HepG2 (cell line): Measurements from ENCODE around the gene HEYL. TPM values are rescaled to one million over a fixed set of nuclear protein-coding genes. Genes with fewer than 3 reads are reported as not detected.

Source experiments
- ATAC-seq: fragments of 200-7000 bp; cut with Tn5 transposase; 3 replicates; pipeline ENCODE4 v1.9.1; 2020; ENCODE audit warnings: mild to moderate bottlenecking, moderate library complexity
- BruUV-seq: library from RNA; stranded (reverse); fragments of 400-500 nt; replicated peaks from 2 replicates; lab custom pipeline; 2021; lab: Mats Ljungman, UMichigan
- CTCF ChIA-PET: fragments of 300-600 bp; formaldehyde crosslinking; extraction: SDS; loops from one replicate; lab custom pipeline; 2021; ENCODE audit warnings: low total read pairs, inconsistent platforms, low intra/inter-chr PET ratio; lab: Yijun Ruan, JAX
- POLR2A ChIA-PET: fragments of 350-600 bp; sonication (Branson Sonifier 250); formaldehyde crosslinking; loops from one replicate; lab custom pipeline; 2020; ENCODE audit warnings: antibody characterized with exemption, inconsistent platforms; lab: Yijun Ruan, JAX
- DNase-seq: peaks from one replicate; pipeline ENCODE4 v3.0.0-alpha.2; 2015; ENCODE audit warnings: low spot score
- FAIRE-seq: peaks from 3 replicates; lab custom pipeline; 2011; peaks lifted over from hg19 to GRCh38; lab: Jason Lieb, UNC
- H2AFZ ChIP-seq: one replicate; pipeline ENCODE4 v1.6.1; 2011; ENCODE audit warnings: low read length, inconsistent platforms
- H3K27ac ChIP-seq: fragments of 300-600 bp; 3 replicates; pipeline ENCODE4 v1.8.0; 2011; ENCODE audit warnings: mixed run types, mild to moderate bottlenecking, mixed read lengths, low read length, inconsistent platforms; ENCODE audit not compliant: insufficient read depth; ENCODE audit errors: extremely low read length
- H3K27me3 ChIP-seq, 2 experiments: fragments of 200-600 bp in 1 of 2; 2 replicates in 1 of 2; 3 replicates in 1 of 2; pipeline versions ENCODE4 v1.6.0 to v1.8.0; 2011; ENCODE audit warnings: low read length in 2 of 2, mild to moderate bottlenecking in 2 of 2, moderate library complexity in 2 of 2, inconsistent platforms in 1 of 2; ENCODE audit not compliant: insufficient read depth in 2 of 2, control insufficient read depth in 1 of 2
- H3K36me3 ChIP-seq, 2 experiments: fragments of 200-600 bp in 1 of 2; replicated peaks in 1 of 2; 2 replicates in 1 of 2; 3 replicates in 1 of 2; pipeline versions ENCODE4 v1.5.1 to v1.8.0; 2011; ENCODE audit warnings: low read length in 2 of 2, inconsistent platforms in 1 of 2; ENCODE audit not compliant: insufficient read depth in 2 of 2, control insufficient read depth in 1 of 2
- H3K4me1 ChIP-seq: 2 replicates; pipeline ENCODE4 v1.5.1; 2012; ENCODE audit warnings: low read length, inconsistent platforms; ENCODE audit not compliant: insufficient read depth
- H3K4me2 ChIP-seq: 2 replicates; pipeline ENCODE4 v1.6.0; 2011; ENCODE audit warnings: low read depth, low read length, inconsistent platforms
- H3K4me3 ChIP-seq, 3 experiments: fragments of 200-600 bp in 1 of 3; sonication (generic), shearing (Covaris generic) in 1 of 3; replicated peaks in 1 of 3; 2 replicates each; pipeline ENCODE4 v1.5.1; 2011 to 2016; ENCODE audit warnings: low read length in 3 of 3, inconsistent platforms in 2 of 3, low read depth in 2 of 3, mild to moderate bottlenecking in 2 of 3, control low read depth in 1 of 3, mixed read lengths in 1 of 3; ENCODE audit not compliant: insufficient read depth in 1 of 3
- H3K79me2 ChIP-seq: one replicate; pipeline ENCODE4 v1.6.1; 2011; ENCODE audit warnings: low read length, inconsistent platforms; ENCODE audit not compliant: insufficient read depth
- H3K9ac ChIP-seq: 2 replicates; pipeline ENCODE4 v1.6.0; 2011; ENCODE audit warnings: mild to moderate bottlenecking, low read depth, low read length, inconsistent platforms; ENCODE audit not compliant: insufficient read depth
- H3K9me3 ChIP-seq: 2 replicates; pipeline ENCODE4 v1.5.1; 2012; ENCODE audit warnings: mild to moderate bottlenecking, low read length
- H4K20me1 ChIP-seq: 2 replicates; pipeline ENCODE4 v1.6.0; 2011; ENCODE audit warnings: inconsistent platforms, mild to moderate bottlenecking, low read length, moderate library complexity; ENCODE audit not compliant: insufficient read depth
- ATF4 ChIP-seq, 2 experiments: fragments of 450-650 bp in 1 of 2; sonication (generic) in 1 of 2; formaldehyde crosslinking; IDR thresholded peaks; 2 replicates each; pipeline versions ENCODE4 v1.5.0 to v1.8.0; 2020 to 2022; ENCODE audit warnings: mild to moderate bottlenecking in 1 of 2, missing genetic modification reagents in 1 of 2
- CEBPB ChIP-seq: IDR thresholded peaks from 2 replicates; pipeline ENCODE4 v1.6.1; 2011; ENCODE audit warnings: low read depth, low read length, improper control_type of control experiment, borderline replicate concordance
- HNRNPK ChIP-seq: fragments of 200-400 bp; formaldehyde crosslinking; IDR thresholded peaks from 2 replicates; pipeline ENCODE4 v1.6.1; 2018; ENCODE audit warnings: low read length, low read depth, moderate library complexity, mild to moderate bottlenecking; ENCODE audit not compliant: poor library complexity, severe bottlenecking
- HNRNPUL1 ChIP-seq: fragments of 200-400 bp; formaldehyde crosslinking; IDR thresholded peaks from 2 replicates; pipeline ENCODE4 v1.6.1; 2017; ENCODE audit warnings: low read depth, mild to moderate bottlenecking, low read length, moderate library complexity
- KLF15 ChIP-seq: sonication (generic); formaldehyde crosslinking; IDR thresholded peaks from 2 replicates; pipeline ENCODE4 v1.8.1; 2023; ENCODE audit warnings: borderline replicate concordance, mild to moderate bottlenecking, inconsistent platforms, missing genetic modification reagents, mixed read lengths
- MAX ChIP-seq: IDR thresholded peaks from 2 replicates; pipeline ENCODE4 v1.6.1; 2012; ENCODE audit warnings: inconsistent platforms
- MLXIP ChIP-seq: sonication (generic); formaldehyde crosslinking; IDR thresholded peaks from 2 replicates; pipeline ENCODE4 v1.9.0; 2021; ENCODE audit warnings: missing genetic modification reagents, borderline replicate concordance
- NFKBIZ ChIP-seq: IDR thresholded peaks from 2 replicates; pipeline ENCODE4 v1.6.1; 2018; ENCODE audit warnings: missing genetic modification reagents, missing compliant biosample characterization
- RFX3 ChIP-seq: IDR thresholded peaks from 2 replicates; pipeline ENCODE4 v1.6.1; 2016; ENCODE audit warnings: missing biosample characterization, missing genetic modification reagents
- SAP130 ChIP-seq: IDR thresholded peaks from 2 replicates; pipeline ENCODE4 v1.6.1; 2016; ENCODE audit warnings: low read depth
- SRSF4 ChIP-seq: fragments of 200-400 bp; formaldehyde crosslinking; IDR thresholded peaks from one replicate; pipeline ENCODE4 v1.6.1; 2018; ENCODE audit warnings: mild to moderate bottlenecking, low read depth, low read length, moderate library complexity; ENCODE audit not compliant: poor library complexity, severe bottlenecking
- ZNF335 ChIP-seq: sonication (generic); formaldehyde crosslinking; IDR thresholded peaks from 2 replicates; pipeline ENCODE4 v1.4.0; 2020; ENCODE audit warnings: missing genetic modification reagents
- ZNF367 ChIP-seq: sonication (generic); formaldehyde crosslinking; IDR thresholded peaks from 2 replicates; pipeline ENCODE4 v1.4.0; 2020; ENCODE audit warnings: missing genetic modification reagents, borderline replicate concordance
- ZNF878 ChIP-seq: sonication (generic); formaldehyde crosslinking; IDR thresholded peaks from 2 replicates; pipeline ENCODE4 v1.8.1; 2023; ENCODE audit warnings: mild to moderate bottlenecking, missing genetic modification reagents, moderate library complexity
- ZSCAN25 ChIP-seq: sonication (generic); formaldehyde crosslinking; IDR thresholded peaks from 2 replicates; pipeline ENCODE4 v1.8.0; 2022; ENCODE audit warnings: mild to moderate bottlenecking, missing genetic modification reagents
- WGBS: methylation state at CpG from one replicate; pipeline ENCODE4 v1.1.6; 2017; ENCODE audit warnings: low lambda C conversion rate; 5-methylcytosine and 5-hydroxymethylcytosine counted together
- in situ Hi-C: cut with HindIII; loops from 2 replicates; pipeline ENCODE4 v1.10.0; 2017; ENCODE audit warnings: low pct_unique_long_range_greater_than_20kb; ENCODE audit not compliant: extremely low pct_ligation_motif_present
- intact Hi-C: fragments of 100-400 bp; cut with micrococcal nuclease; formaldehyde crosslinking; loops from one replicate; pipeline ENCODE4 v1.10.0; 2022; ENCODE audit not compliant: unreplicated experiment
- polyA plus RNA-seq, 8 experiments: library from polyadenylated mRNA; depleted of rRNA in 3 of 8; stranded (reverse) in 7 of 8; unstranded in 1 of 8; fragments of >200 nt; fragmentation: Illumina TruSeq in 4 of 8; extraction: Trizol in 4 of 8; gene quantifications; 2 replicates each; pipeline versions ENCODE4 v1.2.1 to v1.2.3, GENCODE V29; 2011 to 2016; ENCODE audit warnings: low read depth in 4 of 8, missing spikeins in 1 of 8, mixed read lengths in 1 of 8; ENCODE audit not compliant: insufficient read depth in 1 of 8
- total RNA-seq, 5 experiments: library from RNA; depleted of rRNA; stranded (reverse); fragments of >200 nt; fragmentation: Illumina TruSeq; extraction: Trizol; gene quantifications; 2 replicates each; pipeline ENCODE4 v1.2.3, GENCODE V29; 2016; ENCODE audit warnings: low read depth in 1 of 5

HEYL gene
- total and polyA plus RNA-seq, 2 of the 13 experiments (the other 11 are each of a cell fraction or from before 2014, with no cell fraction given) = 0.03 to 0.04 TPM

GRCh38 chr1:39671433-39671792, 32.0 kb upstream of the HEYL start:
- DNase-seq (no peak), ATAC-seq (no peak)
- Histone ChIP-seq H3K9me3 (no peaks in the 10 kb centered on the region), H3K27me3 (peaks cover 5 to 55% of the 10 kb centered on the region in 2 experiments; a peak in 4 of 5 replicates)
- in situ Hi-C loops = no loop called here
- TF ChIP-seq ATF4 (CRISPR knock-in tag; IDR thresholded peaks at IDR 0.05) = no peak
- TF ChIP-seq SAP130 (CRISPR knock-in tag) = no peak
- TF ChIP-seq ZNF335 (CRISPR knock-in tag) = no peak
- TF ChIP-seq, all 625 proteins: peak for 0
- WGBS = 15% methylated on average over 4 of the region's 26 CpGs
- Histone ChIP-seq H3K36me3 (no peaks in the 10 kb centered on the region), H3K9ac (no peak overlapping the region), H3K4me1 (peaks cover 8% of the 10 kb centered on the region; the same call in 1 of the 2 replicates), H3K4me2 (peak overlapping the region; percentile 32; the same call in 1 of the 2 replicates), H3K27ac (no peak overlapping the region), H2AFZ (no peak overlapping the region), H3K4me3 (no peak overlapping the region), H3K79me2 (no peaks in the 10 kb centered on the region), H4K20me1 (no peaks in the 10 kb centered on the region)
- FAIRE-seq = no peak
- ChIA-PET CTCF (no interaction called here), POLR2A (interaction anchor here (1.2 kb wide), 1 partner anchor 68 kb away, joined by 3 read pairs; no protein-coding TSS in a partner anchor)
- intact Hi-C loops = loop anchor here (5.0 kb wide), 1 partner anchor 51 kb away; no protein-coding TSS in a partner anchor
- no TSS peak for BruUV-seq

- H4K20me1 ChIP-seq = no peaks in the 10 kb centered on the region
- no peak overlapping the region for H3K4me2 ChIP-seq
- CTCF ChIA-PET = no interaction called here
- H2AFZ ChIP-seq = no peak overlapping the region
- in situ Hi-C loops (no loop called here), intact Hi-C loops (loop anchor here (5.0 kb wide), 1 partner anchor 52 kb away; no protein-coding TSS in a partner anchor)
- H3K4me3 ChIP-seq = no peak overlapping the region
- H3K9me3 ChIP-seq = no peaks in the 10 kb centered on the region
- no peak overlapping the region for H3K27ac ChIP-seq
- H3K4me1 ChIP-seq = peaks cover 8% of the 10 kb centered on the region; the same call in 1 of the 2 replicates
- H3K36me3 ChIP-seq = no peaks in the 10 kb centered on the region
- DNase-seq (no peak), FAIRE-seq (no peak), ATAC-seq (no peak)
- H3K9ac ChIP-seq = no peak overlapping the region
- no peaks in the 10 kb centered on the region for H3K79me2 ChIP-seq
- POLR2A ChIA-PET = interaction anchor here (1.2 kb wide), 1 partner anchor 69 kb away, joined by 3 read pairs; no protein-coding TSS in a partner anchor
- WGBS = 0% methylated on average over 1 of the region's 1 CpG
- H3K27me3 ChIP-seq = peaks cover 5 to 62% of the 10 kb centered on the region in 2 experiments; a peak in 4 of 5 replicates
- BruUV-seq = no TSS peak
- TF ChIP-seq RFX3 (CRISPR knock-in tag) (no peak), NFKBIZ (CRISPR knock-in tag) (no peak), SRSF4 (no peak), HNRNPUL1 (no peak), ZNF878 (CRISPR knock-in tag) (no peak), HNRNPK (no peak), MAX (no peak), ZNF367 (CRISPR knock-in tag) (no peak), CEBPB (no peak), KLF15 (CRISPR knock-in tag) (no peak), ZSCAN25 (CRISPR knock-in tag) (no peak), MLXIP (CRISPR knock-in tag) (no peak)
Observed at GRCh38 chr1:39670689-39671088, 31.2 kb upstream of the HEYL start.
